HL-60 (cell line): ENCODE results near the gene EXOC3L2.

Source experiments
- POLR2AphosphoS5 ChIP-seq: IDR thresholded peaks from 2 replicates; pipeline ENCODE4 v1.6.1; 2012; ENCODE audit warnings: low read depth
- TF ChIP-seq, protein P1 (sequence below): IDR thresholded peaks from one replicate; pipeline ENCODE4 v1.5.1; 2011; ENCODE audit warnings: low read length, control low read depth, inconsistent platforms; ENCODE audit not compliant: insufficient read depth

DNA sequence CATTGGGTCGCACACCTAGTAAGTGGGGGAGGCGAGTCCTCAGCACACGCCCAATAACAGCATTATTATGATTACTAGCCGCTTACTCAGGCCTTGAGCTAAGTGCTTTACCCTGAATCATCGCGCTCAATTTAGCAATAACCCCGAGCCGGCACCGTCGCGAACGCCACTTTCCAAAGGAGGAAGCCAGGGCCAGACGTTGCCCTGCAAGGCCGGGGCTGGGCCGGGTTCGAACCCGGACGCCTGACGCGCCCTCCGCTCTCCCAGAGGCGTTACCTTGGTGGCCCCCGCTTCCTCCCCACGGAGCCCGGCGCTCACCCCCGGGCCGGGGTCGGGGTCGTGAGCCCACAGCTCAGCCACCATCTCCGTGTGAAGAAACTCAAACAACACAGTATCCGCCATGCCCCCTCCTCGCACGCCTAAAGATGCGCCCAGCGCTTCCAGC is 67.4 kb downstream of the EXOC3L2 start, which contains the start of gene TRAPPC6A:
- TF ChIP-seq, protein P1, sequence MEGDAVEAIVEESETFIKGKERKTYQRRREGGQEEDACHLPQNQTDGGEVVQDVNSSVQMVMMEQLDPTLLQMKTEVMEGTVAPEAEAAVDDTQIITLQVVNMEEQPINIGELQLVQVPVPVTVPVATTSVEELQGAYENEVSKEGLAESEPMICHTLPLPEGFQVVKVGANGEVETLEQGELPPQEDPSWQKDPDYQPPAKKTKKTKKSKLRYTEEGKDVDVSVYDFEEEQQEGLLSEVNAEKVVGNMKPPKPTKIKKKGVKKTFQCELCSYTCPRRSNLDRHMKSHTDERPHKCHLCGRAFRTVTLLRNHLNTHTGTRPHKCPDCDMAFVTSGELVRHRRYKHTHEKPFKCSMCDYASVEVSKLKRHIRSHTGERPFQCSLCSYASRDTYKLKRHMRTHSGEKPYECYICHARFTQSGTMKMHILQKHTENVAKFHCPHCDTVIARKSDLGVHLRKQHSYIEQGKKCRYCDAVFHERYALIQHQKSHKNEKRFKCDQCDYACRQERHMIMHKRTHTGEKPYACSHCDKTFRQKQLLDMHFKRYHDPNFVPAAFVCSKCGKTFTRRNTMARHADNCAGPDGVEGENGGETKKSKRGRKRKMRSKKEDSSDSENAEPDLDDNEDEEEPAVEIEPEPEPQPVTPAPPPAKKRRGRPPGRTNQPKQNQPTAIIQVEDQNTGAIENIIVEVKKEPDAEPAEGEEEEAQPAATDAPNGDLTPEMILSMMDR, result no peak
- peak; percentile 84 for TF ChIP-seq POLR2AphosphoS5
